ENCODE data around the gene ZNF317.

GRCh38 chr19:9126900-9127405 is 13.2 kb upstream of the ZNF317 start, which contains the start of gene OR7G3:
- TF ChIP-seq CTCF (IDR thresholded peaks at IDR 0.05), result no peak
- no peak for TF ChIP-seq POLR2A (IDR thresholded peaks at IDR 0.05)
